SK-N-SH treated with all-trans-retinoic acid at 6 μM for 48 hours (cell line): ENCODE data around the gene ZNF225.

ENCODE experiments used
- ATAC-seq: fragments of 200-7000 bp; cut with Tn5 transposase; 3 replicates; pipeline ENCODE4 v1.9.1; 2020; ENCODE audit warnings: mild to moderate bottlenecking, moderate library complexity
- ARNTL ChIP-seq: fragments of 450-650 bp; formaldehyde crosslinking; IDR thresholded peaks from 2 replicates; pipeline ENCODE4 v1.5.0; 2020; ENCODE audit warnings: low read depth, mild to moderate bottlenecking, moderate library complexity, borderline replicate concordance
- BACH2 ChIP-seq: fragments of 250-450 bp; sonication (Bioruptor Pico); IDR thresholded peaks from 2 replicates; pipeline ENCODE4 v1.9.0; 2021; ENCODE audit warnings: mild to moderate bottlenecking, borderline replicate concordance
- CREB5 ChIP-seq: fragments of 250-450 bp; sonication (Bioruptor Pico); IDR thresholded peaks from 2 replicates; pipeline ENCODE4 v1.5.1; 2020; ENCODE audit warnings: low read depth, mild to moderate bottlenecking, moderate library complexity
- CSDC2 ChIP-seq: fragments of 250-450 bp; sonication (Bioruptor Pico); IDR thresholded peaks from 2 replicates; pipeline ENCODE4 v1.5.0; 2020; ENCODE audit warnings: mild to moderate bottlenecking, moderate library complexity
- CSRNP3 ChIP-seq: fragments of 250-450 bp; sonication (Bioruptor Pico); IDR thresholded peaks from 2 replicates; pipeline ENCODE4 v1.5.1; 2021; ENCODE audit warnings: mild to moderate bottlenecking, moderate library complexity
- ESRRG ChIP-seq: fragments of 250-450 bp; sonication (Bioruptor Pico); IDR thresholded peaks from 2 replicates; pipeline ENCODE4 v1.6.1; 2021; ENCODE audit warnings: mild to moderate bottlenecking
- GLIS3 ChIP-seq: fragments of 250-450 bp; sonication (Bioruptor Pico); IDR thresholded peaks from 2 replicates; pipeline ENCODE4 v1.5.0; 2020; ENCODE audit warnings: mild to moderate bottlenecking, moderate library complexity
- ISL1 ChIP-seq: fragments of 250-450 bp; sonication (Bioruptor Pico); IDR thresholded peaks from 2 replicates; pipeline ENCODE4 v2.1.2; 2022; ENCODE audit warnings: mild to moderate bottlenecking, moderate library complexity
- OSR1 ChIP-seq: fragments of 250-450 bp; sonication (Bioruptor Pico); IDR thresholded peaks from 2 replicates; pipeline ENCODE4 v1.8.0; 2022; ENCODE audit warnings: moderate library complexity, mild to moderate bottlenecking, inconsistent platforms
- PATZ1 ChIP-seq: fragments of 250-450 bp; sonication (Bioruptor Pico); IDR thresholded peaks from 2 replicates; pipeline ENCODE4 v1.8.0; 2020; ENCODE audit warnings: mild to moderate bottlenecking, moderate library complexity, borderline replicate concordance
- POU6F1 ChIP-seq: fragments of 250-450 bp; sonication (Bioruptor Pico); IDR thresholded peaks from 2 replicates; pipeline ENCODE4 v1.8.0; 2021; ENCODE audit warnings: low read depth, mild to moderate bottlenecking, moderate library complexity, borderline replicate concordance
- PPARA ChIP-seq: fragments of 250-450 bp; sonication (Bioruptor Pico); IDR thresholded peaks from 2 replicates; pipeline ENCODE4 v1.5.0; 2020; ENCODE audit warnings: mild to moderate bottlenecking, borderline replicate concordance
- RARB ChIP-seq: fragments of 250-450 bp; sonication (Bioruptor Pico); IDR thresholded peaks from 2 replicates; pipeline ENCODE4 v1.8.0; 2021; ENCODE audit warnings: mild to moderate bottlenecking, moderate library complexity
- SNAI2 ChIP-seq: fragments of 250-450 bp; sonication (Bioruptor Pico); IDR thresholded peaks from 2 replicates; pipeline ENCODE4 v1.5.0; 2020; ENCODE audit warnings: mild to moderate bottlenecking, moderate library complexity
- TCF4 ChIP-seq: fragments of 250-450 bp; sonication (Bioruptor Pico); IDR thresholded peaks from 2 replicates; pipeline ENCODE4 v1.8.0; 2021; ENCODE audit warnings: mild to moderate bottlenecking, moderate library complexity, borderline replicate concordance
- TOX ChIP-seq: fragments of 250-450 bp; sonication (Bioruptor Pico); IDR thresholded peaks from 2 replicates; pipeline ENCODE4 v1.8.0; 2021; ENCODE audit warnings: mild to moderate bottlenecking, moderate library complexity, borderline replicate concordance
- TSHZ2 ChIP-seq: fragments of 250-450 bp; sonication (Bioruptor Pico); IDR thresholded peaks from 2 replicates; pipeline ENCODE4 v1.5.0; 2020; ENCODE audit warnings: mild to moderate bottlenecking, moderate library complexity
- ZFP3 ChIP-seq: fragments of 250-450 bp; sonication (Bioruptor Pico); IDR thresholded peaks from 2 replicates; pipeline ENCODE4 v1.5.0; 2020; ENCODE audit warnings: mild to moderate bottlenecking, moderate library complexity
- ZFP30 ChIP-seq: fragments of 450-650 bp; formaldehyde crosslinking; IDR thresholded peaks from 2 replicates; pipeline ENCODE4 v1.5.0; 2022; ENCODE audit warnings: mild to moderate bottlenecking, moderate library complexity
- ZNF565 ChIP-seq: fragments of 450-650 bp; formaldehyde crosslinking; conservative IDR thresholded peaks from 2 replicates; pipeline ENCODE4 v1.5.0; 2020; ENCODE audit warnings: low read depth, mild to moderate bottlenecking, moderate library complexity
- ZNF8 ChIP-seq: fragments of 450-650 bp; formaldehyde crosslinking; IDR thresholded peaks from 2 replicates; pipeline ENCODE4 v1.5.0; 2020; ENCODE audit warnings: mild to moderate bottlenecking, moderate library complexity

ZNF225 gene

GRCh38 chr19:44107751-44108150 lies 5.4 kb upstream of the ZNF225 start:
- ATAC-seq = no peak
- no peak for TF ChIP-seq ZNF565 (CRISPR knock-in tag)
- no peak for TF ChIP-seq BACH2 (CRISPR knock-in tag)
- TF ChIP-seq ZFP30 = no peak
- TF ChIP-seq CREB5 (CRISPR knock-in tag) = no peak
- no peak for TF ChIP-seq OSR1 (CRISPR knock-in tag)
- no peak for TF ChIP-seq ISL1 (CRISPR knock-in tag)
- no peak for TF ChIP-seq ARNTL (CRISPR knock-in tag)
- TF ChIP-seq CSDC2 = no peak
- no peak for TF ChIP-seq ZNF8

GRCh38 chr19:44109458-44109857 lies 3.7 kb upstream of the ZNF225 start:
- TF ChIP-seq TSHZ2 (CRISPR knock-in tag) (no peak), BACH2 (CRISPR knock-in tag) (no peak), GLIS3 (CRISPR knock-in tag) (no peak), ZNF8 (no peak), POU6F1 (no peak), SNAI2 (no peak), CSRNP3 (CRISPR knock-in tag) (no peak), PPARA (CRISPR knock-in tag) (no peak), PATZ1 (no peak)
- no peak for ATAC-seq

- TF ChIP-seq ISL1 (CRISPR knock-in tag) (no peak), ZFP3 (CRISPR knock-in tag) (no peak), ZNF8 (no peak), CSRNP3 (CRISPR knock-in tag) (no peak), TOX (CRISPR knock-in tag) (no peak), PATZ1 (no peak), BACH2 (CRISPR knock-in tag) (no peak), GLIS3 (CRISPR knock-in tag) (no peak), ZNF565 (CRISPR knock-in tag) (no peak), CSDC2 (no peak), ESRRG (no peak), SNAI2 (no peak), TCF4 (CRISPR knock-in tag) (no peak), ZFP30 (no peak), OSR1 (CRISPR knock-in tag) (no peak), RARB (no peak), TSHZ2 (CRISPR knock-in tag) (no peak)
These were observed 1.2 kb upstream of the ZNF225 start for GRCh38 chr19:44111910-44112463.

More at GRCh38 chr19:44111910-44112463, 1.2 kb upstream of the ZNF225 start:
- no peak for ATAC-seq
